ENCODE data around the gene LINGO1. TPM values are rescaled to one million over a fixed set of nuclear protein-coding genes. Genes with fewer than 3 reads are reported as not detected.

The LINGO1 gene
- total and polyA plus RNA-seq, 5 donors from 2014 or later, result not detected

DNA sequence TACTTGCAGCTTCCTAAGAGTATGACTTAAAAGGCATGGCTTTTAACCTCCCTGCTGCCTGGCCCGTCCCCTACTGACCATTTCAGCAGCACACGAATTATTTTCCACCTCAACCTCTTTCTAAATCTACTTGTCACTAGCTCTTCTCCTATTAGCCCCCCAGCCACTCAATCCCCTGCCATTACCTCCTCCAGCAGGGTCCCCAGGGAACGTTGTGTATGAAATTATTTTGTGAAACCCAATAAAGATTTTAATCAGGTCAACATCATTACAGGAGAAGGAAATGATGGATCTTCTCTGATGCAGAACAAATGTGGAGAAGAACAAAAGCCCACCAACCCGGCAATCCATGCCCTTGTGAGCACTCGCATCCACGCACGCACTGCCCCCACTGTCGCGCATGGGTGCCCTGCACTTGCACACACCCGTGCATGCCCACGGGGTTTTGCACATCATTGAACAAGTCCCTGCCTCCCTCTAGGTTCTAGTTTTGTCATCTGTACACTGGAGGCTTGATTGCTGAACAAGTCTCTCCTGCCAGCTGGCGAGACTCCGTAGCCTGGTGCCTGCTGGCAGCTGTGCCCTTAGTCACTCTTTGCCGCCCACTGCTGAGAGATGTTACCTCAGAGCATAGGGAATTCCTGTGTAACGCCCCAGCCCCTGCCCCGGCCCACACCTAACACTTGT lies 51.6 kb downstream of the LINGO1 start:
- Mint-ChIP-seq H3K4me3 (no peak overlapping the region), H3K36me3 (no peaks in the 10 kb centered on the region), H3K27me3 (no peaks in the 10 kb centered on the region), H3K9me3 (no peaks in the 10 kb centered on the region), H3K27ac (no peak overlapping the region), H3K4me1 (no peaks in the 10 kb centered on the region)
- Histone ChIP-seq H3K4me3 (ENCODE audit: low read depth, low read length) (no peak overlapping the region), H3K27me3 (ENCODE audit: control insufficient read depth, insufficient read depth, low read length) (no peaks in the 10 kb centered on the region), H3K36me3 (ENCODE audit: control insufficient read depth, insufficient read depth, low read length) (no peaks in the 10 kb centered on the region), H3K4me1 (ENCODE audit: control insufficient read depth, insufficient read depth, low read length, poor library complexity, severe bottlenecking) (no peaks in the 10 kb centered on the region), H3K27ac (ENCODE audit: insufficient read depth, low read length, poor library complexity, severe bottlenecking) (no peak overlapping the region), H3K9me3 (ENCODE audit: control insufficient read depth in 2 of 2, low read length in 2 of 2) (no peaks in the 10 kb centered on the region)
- ATAC-seq (ENCODE audit: low read depth in 2 of 2) (no peak), DNase-seq (no peak)

DNA sequence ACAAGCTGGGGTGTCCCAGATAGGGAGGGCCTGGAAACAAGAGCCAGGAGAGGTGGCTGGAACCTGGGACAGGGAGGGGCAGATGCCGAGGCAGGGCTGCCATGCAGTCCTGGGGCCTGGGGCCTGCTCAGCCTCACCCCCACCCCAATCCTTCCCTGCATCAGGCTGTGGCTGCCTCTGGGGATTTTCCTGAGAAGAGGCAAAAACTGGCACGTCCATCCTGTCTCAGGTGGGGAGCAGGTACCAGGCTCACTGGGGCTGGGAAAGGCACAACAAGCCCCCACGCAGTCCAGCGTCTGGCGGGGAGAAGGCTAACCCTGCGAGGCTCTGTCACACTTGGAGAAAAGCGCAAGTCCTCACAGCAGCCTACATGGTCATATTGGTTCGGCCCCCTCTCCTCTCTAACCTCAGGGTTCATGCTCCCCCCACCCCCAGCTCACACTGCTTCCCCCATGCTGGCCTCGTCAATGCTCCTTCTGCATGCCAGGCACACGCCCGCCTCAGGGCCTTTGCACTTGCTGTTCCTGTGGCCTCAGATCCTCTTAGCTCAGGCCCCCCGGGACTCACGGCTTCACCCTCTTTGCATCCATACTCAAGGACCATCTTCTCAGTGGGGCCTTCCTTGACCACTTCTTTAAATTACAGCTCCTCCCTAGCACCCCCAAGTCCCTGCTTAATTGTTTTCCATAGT lies 53.1 kb downstream of the LINGO1 start:
- Mint-ChIP-seq H3K36me3 (no peaks in the 10 kb centered on the region), H3K4me3 (no peak overlapping the region), H3K27ac (no peak overlapping the region), H3K9me3 (no peaks in the 10 kb centered on the region), H3K27me3 (no peaks in the 10 kb centered on the region), H3K4me1 (peaks cover 0 to 2% (median 0%) of the 10 kb centered on the region in 4 donors)
- Histone ChIP-seq H3K4me3 (ENCODE audit: low read depth, low read length) (no peak overlapping the region), H3K9me3 (ENCODE audit: control insufficient read depth in 2 of 2, low read length in 2 of 2) (no peaks in the 10 kb centered on the region), H3K36me3 (ENCODE audit: control insufficient read depth, insufficient read depth, low read length) (no peaks in the 10 kb centered on the region), H3K27ac (ENCODE audit: insufficient read depth, low read length, poor library complexity, severe bottlenecking) (no peak overlapping the region), H3K27me3 (ENCODE audit: control insufficient read depth, insufficient read depth, low read length) (no peaks in the 10 kb centered on the region), H3K4me1 (ENCODE audit: control insufficient read depth, insufficient read depth, low read length, poor library complexity, severe bottlenecking) (no peaks in the 10 kb centered on the region)
- DNase-seq (no peak), ATAC-seq (ENCODE audit: low read depth in 2 of 2) (no peak)

DNA sequence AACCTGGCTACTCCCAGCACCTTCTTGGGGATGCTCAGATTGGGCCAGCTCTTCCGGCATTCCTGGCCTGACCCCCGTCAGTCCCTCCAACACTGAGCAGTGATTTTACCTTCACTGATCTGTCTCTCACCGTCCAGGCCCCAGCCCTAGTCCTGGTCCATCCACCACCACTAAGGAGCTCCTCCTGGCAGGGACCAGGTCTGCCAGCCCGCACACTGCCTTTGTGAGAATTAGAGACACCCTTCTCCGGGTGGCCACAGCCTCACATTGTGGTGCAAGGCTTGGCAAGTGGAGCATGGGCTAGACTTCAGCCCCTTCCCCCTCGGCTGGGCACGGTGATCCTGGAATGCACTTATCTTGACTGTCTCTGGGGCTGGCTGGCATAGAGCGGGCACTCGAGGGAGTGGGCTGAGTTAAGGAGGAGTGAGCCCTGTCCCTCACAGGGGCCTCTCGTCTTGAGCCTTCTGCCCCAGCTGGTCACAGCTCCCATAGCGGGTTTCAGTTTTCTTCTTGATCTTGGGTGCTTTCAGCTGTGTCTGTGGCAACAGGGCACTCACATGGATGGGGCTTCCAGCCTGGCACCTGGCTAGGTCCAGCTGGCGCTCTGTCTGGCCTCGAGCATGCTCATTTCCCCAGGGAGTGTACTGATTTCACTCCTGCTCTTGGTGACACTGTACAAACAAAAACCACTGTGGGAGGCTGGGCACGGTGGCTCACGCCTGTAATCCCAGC lies 53.9 kb downstream of the LINGO1 start:
- no peak for ATAC-seq (ENCODE audit: low read depth in 2 of 2)
- no peaks in the 10 kb centered on the region for H3K36me3 Mint-ChIP-seq
- no peak for DNase-seq
- no peaks in the 10 kb centered on the region for H3K27me3 ChIP-seq (ENCODE audit: control insufficient read depth, insufficient read depth, low read length)
- H3K27me3 Mint-ChIP-seq, result no peaks in the 10 kb centered on the region
- H3K4me1 Mint-ChIP-seq, result peaks cover 0 to 4% (median 0%) of the 10 kb centered on the region in 4 donors
- no peaks in the 10 kb centered on the region for H3K9me3 ChIP-seq (ENCODE audit: control insufficient read depth in 2 of 2, low read length in 2 of 2)
- H3K4me3 Mint-ChIP-seq, result no peak overlapping the region
- no peaks in the 10 kb centered on the region for H3K4me1 ChIP-seq (ENCODE audit: control insufficient read depth, insufficient read depth, low read length, poor library complexity, severe bottlenecking)
- H3K9me3 Mint-ChIP-seq, result no peaks in the 10 kb centered on the region
- no peak overlapping the region for H3K4me3 ChIP-seq (ENCODE audit: low read depth, low read length)
- no peak overlapping the region for H3K27ac Mint-ChIP-seq
- no peak overlapping the region for H3K27ac ChIP-seq (ENCODE audit: insufficient read depth, low read length, poor library complexity, severe bottlenecking)
- H3K36me3 ChIP-seq (ENCODE audit: control insufficient read depth, insufficient read depth, low read length), result no peaks in the 10 kb centered on the region

DNA sequence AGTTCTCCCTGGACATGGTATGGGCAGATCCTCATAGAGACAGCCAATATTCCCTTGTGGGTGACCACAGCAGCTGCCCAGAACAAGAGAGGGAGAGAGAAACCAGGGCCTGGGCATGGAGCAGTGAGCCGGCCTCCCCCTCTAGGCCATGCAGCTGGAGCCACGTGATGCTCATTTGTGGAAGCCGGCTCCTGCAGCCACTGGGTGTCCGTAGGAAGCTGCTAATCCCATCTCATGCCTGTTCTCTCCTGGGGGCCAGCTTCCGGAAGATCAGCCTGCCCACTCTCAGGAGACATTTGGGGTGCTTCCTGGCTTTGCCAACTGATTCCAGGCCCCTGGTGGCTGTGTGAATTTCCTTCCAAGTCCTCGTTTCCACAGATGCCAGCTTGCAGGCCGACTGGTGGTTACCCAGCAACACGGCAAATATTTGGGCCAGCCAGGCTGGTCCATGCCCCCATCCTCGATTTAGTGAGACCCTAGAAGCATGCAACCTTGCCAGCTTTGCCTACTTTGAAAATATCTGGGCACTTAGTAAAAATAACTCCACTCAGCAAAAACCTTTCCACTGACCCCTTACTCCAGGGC lies 55.3 kb downstream of the LINGO1 start:
- no peak overlapping the region for H3K4me3 Mint-ChIP-seq
- Histone ChIP-seq H3K4me3 (ENCODE audit: low read depth, low read length) (no peak overlapping the region), H3K4me1 (ENCODE audit: control insufficient read depth, insufficient read depth, low read length, poor library complexity, severe bottlenecking) (no peaks in the 10 kb centered on the region), H3K36me3 (ENCODE audit: control insufficient read depth, insufficient read depth, low read length) (no peaks in the 10 kb centered on the region), H3K27me3 (ENCODE audit: control insufficient read depth, insufficient read depth, low read length) (no peaks in the 10 kb centered on the region), H3K9me3 (ENCODE audit: control insufficient read depth in 2 of 2, low read length in 2 of 2) (no peaks in the 10 kb centered on the region), H3K27ac (ENCODE audit: insufficient read depth, low read length, poor library complexity, severe bottlenecking) (no peak overlapping the region)
- peaks cover 0 to 4% (median 0%) of the 10 kb centered on the region in 4 donors for H3K4me1 Mint-ChIP-seq
- H3K9me3 Mint-ChIP-seq, result no peaks in the 10 kb centered on the region
- ATAC-seq (ENCODE audit: low read depth in 2 of 2) (no peak), DNase-seq (no peak)
- no peak overlapping the region for H3K27ac Mint-ChIP-seq
- H3K27me3 Mint-ChIP-seq, result peaks cover 8% of the 10 kb centered on the region
- no peaks in the 10 kb centered on the region for H3K36me3 Mint-ChIP-seq

DNA sequence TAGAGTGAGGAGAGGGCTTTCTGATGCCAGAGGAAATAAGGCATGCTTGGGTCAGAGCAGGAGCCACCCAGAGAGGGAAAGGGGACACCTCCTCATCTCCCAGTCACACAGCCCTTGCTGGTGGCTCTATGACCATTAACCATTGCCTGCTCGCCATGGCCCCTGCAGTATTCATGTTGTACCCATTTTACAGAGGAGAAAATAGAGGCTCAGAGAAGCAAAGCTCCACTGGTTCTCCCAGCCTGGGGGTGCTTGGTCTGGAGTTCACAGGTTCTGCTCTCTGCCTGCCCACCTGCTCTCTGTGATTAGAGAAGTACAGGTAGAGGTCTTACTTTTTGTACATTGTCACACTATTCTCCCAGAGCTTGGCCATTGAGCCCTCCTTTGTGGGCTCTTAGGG lies 56.2 kb downstream of the LINGO1 start:
- Mint-ChIP-seq H3K9me3 (no peaks in the 10 kb centered on the region), H3K27ac (no peak overlapping the region)
- no peak for ATAC-seq (ENCODE audit: low read depth in 2 of 2)

DNA sequence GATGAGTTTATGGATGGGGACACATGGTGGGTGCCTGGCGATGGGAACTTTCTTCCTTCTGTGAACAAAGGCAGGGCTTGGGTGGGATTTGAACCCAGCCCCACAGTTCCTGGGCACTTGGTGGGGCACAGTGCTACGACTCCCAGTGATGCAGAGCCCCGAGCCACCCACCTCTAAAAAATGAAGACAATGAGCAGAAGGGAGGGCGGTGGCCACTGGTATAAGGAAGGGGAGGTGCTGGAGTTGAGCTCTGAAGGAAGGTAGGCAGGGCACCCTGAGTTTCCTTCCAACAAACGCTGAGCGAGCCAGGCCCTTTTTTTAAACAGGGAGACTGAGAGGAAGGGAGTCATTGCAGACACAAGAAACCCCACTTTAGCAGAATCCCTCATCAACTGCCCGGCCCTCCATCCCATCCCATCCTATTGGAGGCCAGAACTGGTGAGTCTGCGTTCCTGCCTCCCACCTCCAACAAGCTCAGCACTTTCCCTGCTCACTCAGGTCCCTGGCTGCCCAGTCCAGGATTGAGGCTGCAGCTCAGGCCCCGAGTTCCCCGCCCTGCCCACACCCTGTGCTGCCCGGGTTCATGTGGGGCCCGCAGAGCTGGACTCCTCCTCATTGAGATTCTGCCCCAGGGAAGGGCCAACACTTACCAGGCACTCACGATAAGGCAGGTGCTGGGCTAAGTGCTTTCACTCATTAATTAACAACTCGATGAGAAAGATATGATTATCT lies 57.3 kb downstream of the LINGO1 start:
- Histone ChIP-seq H3K4me3 (ENCODE audit: low read depth, low read length) (no peak overlapping the region), H3K27me3 (ENCODE audit: control insufficient read depth, insufficient read depth, low read length) (no peaks in the 10 kb centered on the region), H3K9me3 (ENCODE audit: control insufficient read depth in 2 of 2, low read length in 2 of 2) (no peaks in the 10 kb centered on the region), H3K36me3 (ENCODE audit: control insufficient read depth, insufficient read depth, low read length) (no peaks in the 10 kb centered on the region), H3K4me1 (ENCODE audit: control insufficient read depth, insufficient read depth, low read length, poor library complexity, severe bottlenecking) (no peaks in the 10 kb centered on the region), H3K27ac (ENCODE audit: insufficient read depth, low read length, poor library complexity, severe bottlenecking) (no peak overlapping the region)
- ATAC-seq (ENCODE audit: low read depth in 2 of 2), result no peak
- H3K4me3 Mint-ChIP-seq, result no peak overlapping the region
- no peak overlapping the region for H3K27ac Mint-ChIP-seq
- no peak for DNase-seq
- H3K27me3 Mint-ChIP-seq, result peaks cover 12% of the 10 kb centered on the region
- H3K36me3 Mint-ChIP-seq, result no peaks in the 10 kb centered on the region
- H3K9me3 Mint-ChIP-seq, result no peaks in the 10 kb centered on the region
- peaks cover 0 to 4% (median 0%) of the 10 kb centered on the region in 4 donors for H3K4me1 Mint-ChIP-seq

More for the DNA sequence above, 56.2 kb downstream of the LINGO1 start:
- H3K36me3 Mint-ChIP-seq, result no peaks in the 10 kb centered on the region
- no peak overlapping the region for H3K4me3 ChIP-seq (ENCODE audit: low read depth, low read length)
- peaks cover 12% of the 10 kb centered on the region for H3K27me3 Mint-ChIP-seq
- no peaks in the 10 kb centered on the region for H3K4me1 ChIP-seq (ENCODE audit: control insufficient read depth, insufficient read depth, low read length, poor library complexity, severe bottlenecking)
- no peak overlapping the region for H3K27ac ChIP-seq (ENCODE audit: insufficient read depth, low read length, poor library complexity, severe bottlenecking)
- H3K4me1 Mint-ChIP-seq, result peaks cover 0 to 4% (median 0%) of the 10 kb centered on the region in 4 donors
- no peaks in the 10 kb centered on the region for H3K27me3 ChIP-seq (ENCODE audit: control insufficient read depth, insufficient read depth, low read length)
- DNase-seq, result no peak
- H3K4me3 Mint-ChIP-seq, result no peak overlapping the region
- H3K36me3 ChIP-seq (ENCODE audit: control insufficient read depth, insufficient read depth, low read length), result no peaks in the 10 kb centered on the region
- no peaks in the 10 kb centered on the region for H3K9me3 ChIP-seq (ENCODE audit: control insufficient read depth in 2 of 2, low read length in 2 of 2)

DNA sequence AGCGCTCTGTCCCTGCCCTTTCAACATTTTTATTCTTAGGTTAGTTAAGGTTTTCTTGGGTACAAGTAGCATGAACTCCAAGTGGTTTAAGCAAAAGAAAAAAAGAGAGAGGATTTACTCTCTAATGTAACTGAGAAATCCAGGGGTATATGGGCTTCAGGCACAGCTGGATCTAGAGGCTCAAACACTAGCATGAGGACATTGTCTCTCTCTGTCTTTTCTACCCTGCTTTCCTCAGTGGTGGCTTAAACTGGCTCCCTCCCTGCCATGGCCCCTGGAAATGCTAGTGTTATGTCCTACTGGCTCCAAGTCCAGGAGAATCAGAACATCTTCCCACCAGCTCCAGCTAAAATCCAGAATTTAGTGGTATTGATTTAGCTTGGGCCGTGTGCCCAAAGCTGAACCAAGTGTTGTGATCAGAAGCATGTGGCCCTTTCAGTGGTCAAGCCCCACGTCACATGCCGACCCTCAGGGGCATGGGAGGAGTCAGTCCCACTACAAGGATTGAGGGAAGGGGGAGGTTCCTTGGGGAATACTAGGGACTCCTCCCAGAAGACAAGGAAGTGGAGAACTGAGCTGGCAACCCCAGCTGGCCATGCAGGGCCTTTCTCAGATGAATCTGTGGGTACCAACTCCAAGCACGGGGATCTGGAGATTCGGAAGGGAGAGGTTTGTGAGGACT lies 58.0 kb downstream of the LINGO1 start:
- no peak overlapping the region for H3K4me3 Mint-ChIP-seq
- no peaks in the 10 kb centered on the region for H3K4me1 ChIP-seq (ENCODE audit: control insufficient read depth, insufficient read depth, low read length, poor library complexity, severe bottlenecking)
- no peaks in the 10 kb centered on the region for H3K27me3 ChIP-seq (ENCODE audit: control insufficient read depth, insufficient read depth, low read length)
- no peak overlapping the region for H3K27ac ChIP-seq (ENCODE audit: insufficient read depth, low read length, poor library complexity, severe bottlenecking)
- H3K27me3 Mint-ChIP-seq, result peaks cover 13% of the 10 kb centered on the region
- ATAC-seq (ENCODE audit: low read depth in 2 of 2), result no peak
- no peaks in the 10 kb centered on the region for H3K36me3 Mint-ChIP-seq
- H3K4me1 Mint-ChIP-seq, result peaks cover 0 to 4% (median 0%) of the 10 kb centered on the region in 4 donors
- no peaks in the 10 kb centered on the region for H3K9me3 ChIP-seq (ENCODE audit: control insufficient read depth in 2 of 2, low read length in 2 of 2)
- peak overlapping the region in 1 of 3 donors; percentile 87 for H3K27ac Mint-ChIP-seq
- no peaks in the 10 kb centered on the region for H3K36me3 ChIP-seq (ENCODE audit: control insufficient read depth, insufficient read depth, low read length)
- no peak overlapping the region for H3K4me3 ChIP-seq (ENCODE audit: low read depth, low read length)
- H3K9me3 Mint-ChIP-seq, result peaks cover 0 to 1% (median 0%) of the 10 kb centered on the region in 7 donors
- DNase-seq, result no peak
